Measurements from ENCODE around the gene UNC45A. TPM values are rescaled to one million over a fixed set of nuclear protein-coding genes. Genes with fewer than 3 reads are reported as not detected.

UNC45A gene
- polyA plus RNA-seq, 3 donors = 29.3 to 42.6 (median 30.4) TPM

DNA sequence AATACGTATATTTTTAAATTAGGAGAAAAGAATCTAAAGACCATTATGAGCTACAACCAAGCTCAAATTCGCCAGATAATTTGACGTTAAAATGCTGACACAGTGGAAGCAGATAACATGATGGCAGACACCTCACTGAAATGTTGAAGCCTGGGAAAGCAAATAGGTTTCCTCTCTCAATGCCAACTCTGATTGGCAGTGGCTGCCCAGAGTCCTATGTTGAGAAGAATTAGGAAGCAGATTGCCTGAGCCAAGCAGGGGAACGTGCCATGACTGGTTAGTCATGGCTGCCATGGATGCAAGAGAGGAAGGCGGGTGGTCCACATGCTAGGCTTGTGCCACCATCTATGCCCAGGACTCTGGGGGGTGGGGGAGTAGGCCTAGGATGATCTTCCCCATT lies 3.2 kb downstream of the UNC45A start:
- intact Hi-C loops (cut with micrococcal nuclease) = no loop called here
- Histone ChIP-seq H3K4me1 (ENCODE audit: control insufficient read depth in 1 of 2, insufficient read depth in 2 of 2, low read length in 2 of 2) (peaks cover 22 to 33% of the 10 kb centered on the region in 2 donors), H3K9ac (ENCODE audit: insufficient read depth, low read length, poor library complexity, severe bottlenecking) (no peak overlapping the region), H3K27ac (ENCODE audit: low read depth in 1 of 2, low read length in 2 of 2) (no peak overlapping the region), H3K9me3 (replicated peaks in 1 of 2; ENCODE audit: control insufficient read depth in 1 of 2, insufficient read depth in 1 of 2, low read length in 2 of 2) (no peaks in the 10 kb centered on the region), H3K4me3 (replicated peaks in 1 of 3; ENCODE audit: low read depth in 2 of 3, low read length in 3 of 3) (no peak overlapping the region), H2AFZ (ENCODE audit: insufficient read depth, low read depth, low read length, poor library complexity, severe bottlenecking) (no peak overlapping the region), H3K36me3 (replicated peaks in 1 of 2; ENCODE audit: control insufficient read depth in 1 of 2, insufficient read depth in 2 of 2, low read length in 2 of 2) (peaks cover 37 to 50% of the 10 kb centered on the region in 2 donors), H4K20me1 (ENCODE audit: insufficient read depth, low read length) (no peaks in the 10 kb centered on the region), H3K4me2 (replicated peaks; ENCODE audit: extremely low read depth, low read length, poor library complexity, severe bottlenecking) (no peak overlapping the region), H3K27me3 (ENCODE audit: control insufficient read depth in 2 of 2, insufficient read depth in 2 of 2, low read length in 2 of 2) (no peaks in the 10 kb centered on the region), H3K79me2 (ENCODE audit: insufficient read depth, low read length) (peaks cover 15% of the 10 kb centered on the region)
- TF ChIP-seq, protein P1, sequence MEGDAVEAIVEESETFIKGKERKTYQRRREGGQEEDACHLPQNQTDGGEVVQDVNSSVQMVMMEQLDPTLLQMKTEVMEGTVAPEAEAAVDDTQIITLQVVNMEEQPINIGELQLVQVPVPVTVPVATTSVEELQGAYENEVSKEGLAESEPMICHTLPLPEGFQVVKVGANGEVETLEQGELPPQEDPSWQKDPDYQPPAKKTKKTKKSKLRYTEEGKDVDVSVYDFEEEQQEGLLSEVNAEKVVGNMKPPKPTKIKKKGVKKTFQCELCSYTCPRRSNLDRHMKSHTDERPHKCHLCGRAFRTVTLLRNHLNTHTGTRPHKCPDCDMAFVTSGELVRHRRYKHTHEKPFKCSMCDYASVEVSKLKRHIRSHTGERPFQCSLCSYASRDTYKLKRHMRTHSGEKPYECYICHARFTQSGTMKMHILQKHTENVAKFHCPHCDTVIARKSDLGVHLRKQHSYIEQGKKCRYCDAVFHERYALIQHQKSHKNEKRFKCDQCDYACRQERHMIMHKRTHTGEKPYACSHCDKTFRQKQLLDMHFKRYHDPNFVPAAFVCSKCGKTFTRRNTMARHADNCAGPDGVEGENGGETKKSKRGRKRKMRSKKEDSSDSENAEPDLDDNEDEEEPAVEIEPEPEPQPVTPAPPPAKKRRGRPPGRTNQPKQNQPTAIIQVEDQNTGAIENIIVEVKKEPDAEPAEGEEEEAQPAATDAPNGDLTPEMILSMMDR (IDR thresholded peaks at IDR 0.05) = no peak
- Mint-ChIP-seq H3K4me3 (no peak overlapping the region), H3K4me1 (peaks cover 23% of the 10 kb centered on the region), H3K36me3 (peaks cover 52 to 59% of the 10 kb centered on the region in 2 donors), H3K27me3 (ENCODE audit: low read depth in 3 of 3) (peaks cover 0 to 2% (median 2%) of the 10 kb centered on the region in 3 donors), H3K27ac (no peak overlapping the region), H3K9me3 (no peaks in the 10 kb centered on the region)
- 100% methylated on average over 2 of the region's 5 CpGs for WGBS (ENCODE audit: insufficient coverage)
- DNase-seq = no peak

DNA sequence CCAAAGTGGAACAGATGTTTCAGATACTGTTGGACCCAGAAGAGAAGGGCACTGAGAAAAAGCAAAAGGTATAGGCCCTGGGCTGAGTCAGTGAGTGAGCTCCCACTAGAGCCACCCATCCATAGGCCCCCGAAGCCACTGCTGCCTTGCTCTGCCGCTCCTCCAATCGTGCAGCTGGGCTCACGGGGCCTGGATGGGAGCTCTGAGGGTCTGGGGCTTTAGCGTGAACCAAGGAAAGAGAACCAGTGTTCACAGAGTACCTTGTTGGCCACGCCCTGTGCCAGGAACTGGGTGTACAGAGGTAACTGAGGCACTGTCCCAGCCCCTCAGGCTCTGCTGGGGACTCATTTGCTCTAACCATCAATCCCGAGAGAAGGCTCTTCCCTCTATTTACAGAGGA lies 4.7 kb downstream of the UNC45A start:
- Histone ChIP-seq H3K27me3 (ENCODE audit: control insufficient read depth in 2 of 2, insufficient read depth in 2 of 2, low read length in 2 of 2) (no peaks in the 10 kb centered on the region), H3K27ac (ENCODE audit: low read depth in 1 of 2, low read length in 2 of 2) (no peak overlapping the region), H3K79me2 (ENCODE audit: insufficient read depth, low read length) (peaks cover 15% of the 10 kb centered on the region), H3K36me3 (replicated peaks in 1 of 2; ENCODE audit: control insufficient read depth in 1 of 2, insufficient read depth in 2 of 2, low read length in 2 of 2) (peaks cover 51 to 65% of the 10 kb centered on the region in 2 donors), H3K4me2 (replicated peaks; ENCODE audit: extremely low read depth, low read length, poor library complexity, severe bottlenecking) (no peak overlapping the region), H3K4me3 (replicated peaks in 1 of 3; ENCODE audit: low read depth in 2 of 3, low read length in 3 of 3) (no peak overlapping the region), H3K9me3 (replicated peaks in 1 of 2; ENCODE audit: control insufficient read depth in 1 of 2, insufficient read depth in 1 of 2, low read length in 2 of 2) (no peaks in the 10 kb centered on the region), H3K4me1 (ENCODE audit: control insufficient read depth in 1 of 2, insufficient read depth in 2 of 2, low read length in 2 of 2) (peaks cover 14 to 23% of the 10 kb centered on the region in 2 donors), H2AFZ (ENCODE audit: insufficient read depth, low read depth, low read length, poor library complexity, severe bottlenecking) (no peak overlapping the region), H4K20me1 (ENCODE audit: insufficient read depth, low read length) (no peaks in the 10 kb centered on the region), H3K9ac (ENCODE audit: insufficient read depth, low read length, poor library complexity, severe bottlenecking) (no peak overlapping the region)
- intact Hi-C loops (cut with micrococcal nuclease) = no loop called here
- TF ChIP-seq, protein P1 (IDR thresholded peaks at IDR 0.05) = no peak
- 94% methylated on average over 6 of the region's 7 CpGs for WGBS (ENCODE audit: insufficient coverage)
- no peaks in the 10 kb centered on the region for H3K9me3 Mint-ChIP-seq
- H3K27me3 Mint-ChIP-seq (ENCODE audit: low read depth in 3 of 3) = peaks cover 0 to 2% (median 2%) of the 10 kb centered on the region in 3 donors
- H3K36me3 Mint-ChIP-seq = peaks cover 62 to 74% of the 10 kb centered on the region in 2 donors
- no peak overlapping the region for H3K4me3 Mint-ChIP-seq
- no peak for DNase-seq
- peaks cover 14% of the 10 kb centered on the region for H3K4me1 Mint-ChIP-seq
- peak overlapping the region in 1 of 7 donors; percentile 40 for H3K27ac Mint-ChIP-seq

Data from CD14-positive monocyte (primary cell).